Keratinocyte (primary cell): ENCODE results near the gene TLL2. TPM values are rescaled to one million over a fixed set of nuclear protein-coding genes. Genes with fewer than 3 reads are reported as not detected.

Source experiments
- DNase-seq: peaks from one replicate; pipeline ENCODE4 v3.0.0-alpha.2; 2011; ENCODE audit warnings: low read depth, missing footprints, low spot score
- FAIRE-seq: peaks from 2 replicates; lab custom pipeline; 2011; peaks lifted over from hg19 to GRCh38; lab: Jason Lieb, UNC
- H2AFZ ChIP-seq: 2 replicates; pipeline ENCODE4 v1.6.0; 2012; ENCODE audit warnings: low read length, control low read depth, inconsistent platforms; ENCODE audit not compliant: control insufficient read depth
- H3K27ac ChIP-seq: 2 replicates; pipeline ENCODE4 v1.5.1; 2011; ENCODE audit warnings: low read length; ENCODE audit not compliant: control insufficient read depth, insufficient read depth
- H3K27me3 ChIP-seq: 3 replicates; pipeline ENCODE4 v1.6.0; 2011; ENCODE audit warnings: low read length; ENCODE audit not compliant: control insufficient read depth, insufficient read depth; ENCODE audit errors: extremely low read depth
- H3K36me3 ChIP-seq, 2 experiments: 2 replicates in 1 of 2; 3 replicates in 1 of 2; pipeline ENCODE4 v1.5.1; 2011; ENCODE audit warnings: low read length in 2 of 2, mild to moderate bottlenecking in 1 of 2; ENCODE audit not compliant: control insufficient read depth in 2 of 2, insufficient read depth in 2 of 2; ENCODE audit errors: extremely low read depth in 1 of 2
- H3K4me1 ChIP-seq: 3 replicates; pipeline ENCODE4 v1.5.1; 2011; ENCODE audit warnings: low read length; ENCODE audit not compliant: control insufficient read depth, insufficient read depth; ENCODE audit errors: extremely low read depth
- H3K4me2 ChIP-seq: 3 replicates; pipeline ENCODE4 v1.6.0; 2011; ENCODE audit warnings: low read depth, low read length; ENCODE audit not compliant: control insufficient read depth, insufficient read depth; ENCODE audit errors: extremely low read depth
- H3K4me3 ChIP-seq, 3 experiments: fragments of 200-600 bp in 1 of 3; sonication (generic) in 1 of 3; 2 replicates in 2 of 3; 3 replicates in 1 of 3; pipeline ENCODE4 v1.5.1; 2011 to 2016; ENCODE audit warnings: low read length in 3 of 3, mild to moderate bottlenecking in 3 of 3, control low read depth in 2 of 3, inconsistent platforms in 1 of 3, low read depth in 1 of 3, mixed read lengths in 1 of 3, mixed run types in 1 of 3, moderate library complexity in 1 of 3; ENCODE audit not compliant: control insufficient read depth in 2 of 3, insufficient read depth in 2 of 3; ENCODE audit errors: extremely low read depth in 1 of 3
- H3K79me2 ChIP-seq: 2 replicates; pipeline ENCODE4 v1.6.0; 2012; ENCODE audit warnings: low read length; ENCODE audit not compliant: control insufficient read depth, insufficient read depth
- H3K9ac ChIP-seq: 3 replicates; pipeline ENCODE4 v1.6.0; 2011; ENCODE audit warnings: low read length; ENCODE audit not compliant: control insufficient read depth, insufficient read depth; ENCODE audit errors: extremely low read depth
- H3K9me1 ChIP-seq: 3 replicates; pipeline ENCODE4 v1.6.0; 2011; ENCODE audit warnings: low read length; ENCODE audit not compliant: control insufficient read depth, insufficient read depth; ENCODE audit errors: extremely low read depth
- H3K9me3 ChIP-seq: 2 replicates; pipeline ENCODE4 v1.5.1; 2012; ENCODE audit warnings: low read depth, low read length; ENCODE audit not compliant: control insufficient read depth
- H4K20me1 ChIP-seq: 3 replicates; pipeline ENCODE4 v1.6.0; 2011; ENCODE audit warnings: low read length; ENCODE audit not compliant: control insufficient read depth, insufficient read depth; ENCODE audit errors: extremely low read depth
- CTCF ChIP-seq, 3 experiments: IDR thresholded peaks in 1 of 3; conservative IDR thresholded peaks in 1 of 3; optimal IDR thresholded peaks in 1 of 3; 2 replicates in 2 of 3; 3 replicates in 1 of 3; pipeline versions ENCODE3 to v1.5.1; 2011; ENCODE audit warnings: low read length in 3 of 3, mild to moderate bottlenecking in 3 of 3, moderate library complexity in 2 of 3, control low read depth in 1 of 3, inconsistent platforms in 1 of 3; ENCODE audit not compliant: insufficient read depth in 2 of 3; ENCODE audit errors: extremely low read depth in 1 of 3
- EZH2 ChIP-seq: IDR thresholded peaks from one replicate; pipeline ENCODE4 v1.6.1; 2012; ENCODE audit warnings: inconsistent platforms, mild to moderate bottlenecking, low read length, moderate library complexity
- dilution Hi-C: fragments of 300-500 bp; cut with MboI; formaldehyde crosslinking; loops from one replicate; pipeline ENCODE4 v1.7.0; 2020; ENCODE audit warnings: low sequenced_read_pairs; ENCODE audit not compliant: extremely low pct_ligation_motif_present
- polyA plus RNA-seq, 5 experiments: library from polyadenylated mRNA; depleted of rRNA in 3 of 5; stranded (reverse) in 3 of 5; stranded (forward) in 1 of 5; unstranded in 1 of 5; fragments of >200 nt; gene quantifications; 1 replicate in 1 of 5; 2 replicates in 3 of 5; 3 replicates in 1 of 5; pipeline versions ENCODE4 v1.2.1 to v1.2.3, GENCODE V29; 2011 to 2012; ENCODE audit warnings: missing spikeins in 2 of 5, low read depth in 1 of 5, low replicate concordance in 1 of 5

TLL2 gene
- polyA plus RNA-seq, 1 donor (not counting 4 experiments of a cell fraction or from before 2014, with no cell fraction given): 0.83 TPM

- Histone ChIP-seq H3K9me3 (no peaks in the 10 kb centered on the region), H3K4me1 (no peaks in the 10 kb centered on the region), H3K27me3 (peaks cover 7% of the 10 kb centered on the region), H3K4me3 (no peak overlapping the region), H3K79me2 (no peaks in the 10 kb centered on the region), H3K9me1 (no peaks in the 10 kb centered on the region), H3K36me3 (no peaks in the 10 kb centered on the region), H2AFZ (no peak overlapping the region), H3K4me2 (no peak overlapping the region), H4K20me1 (peaks cover 2% of the 10 kb centered on the region), H3K9ac (no peak overlapping the region), H3K27ac (no peak overlapping the region)
- no peak for FAIRE-seq
- TF ChIP-seq CTCF (optimal IDR thresholded peaks at IDR 0.05 in 1 of 3, IDR thresholded peaks at IDR 0.05 in 1 of 3, conservative IDR thresholded peaks at IDR 0.05 in 1 of 3; ENCODE audit: extremely low read depth in 1 of 3, insufficient read depth in 2 of 3, low read length in 3 of 3) (no peak), EZH2 (no peak)
- dilution Hi-C loops: no loop called here
- DNase-seq: no peak
Measured at GRCh38 chr10:96482815-96483588, 30.7 kb downstream of the TLL2 start.

GRCh38 chr10:96478355-96478754, 35.4 kb downstream of the TLL2 start:
- H2AFZ ChIP-seq: no peak overlapping the region
- TF ChIP-seq EZH2: no peak
- TF ChIP-seq CTCF (optimal IDR thresholded peaks at IDR 0.05 in 1 of 3, IDR thresholded peaks at IDR 0.05 in 1 of 3, conservative IDR thresholded peaks at IDR 0.05 in 1 of 3; ENCODE audit: extremely low read depth in 1 of 3, insufficient read depth in 2 of 3, low read length in 3 of 3): no peak
- H3K9me1 ChIP-seq: no peaks in the 10 kb centered on the region
- DNase-seq: no peak
- H3K4me2 ChIP-seq: no peak overlapping the region
- H3K79me2 ChIP-seq: no peaks in the 10 kb centered on the region
- H3K9me3 ChIP-seq: no peaks in the 10 kb centered on the region
- peaks cover 2% of the 10 kb centered on the region for H4K20me1 ChIP-seq
- FAIRE-seq: no peak
- H3K4me1 ChIP-seq: no peaks in the 10 kb centered on the region
- H3K9ac ChIP-seq: no peak overlapping the region
- dilution Hi-C loops: no loop called here
- no peaks in the 10 kb centered on the region for H3K36me3 ChIP-seq
- H3K4me3 ChIP-seq: no peak overlapping the region
- peaks cover 5% of the 10 kb centered on the region for H3K27me3 ChIP-seq
- H3K27ac ChIP-seq: no peak overlapping the region
